ENCODE measurements around the gene JPH4. TPM values are rescaled to one million over a fixed set of nuclear protein-coding genes. Genes with fewer than 3 reads are reported as not detected.

Gene JPH4
- total RNA-seq (1 to 10 TPM in 1 of 5 donors, under 1 TPM in 2, not detected in 2; 0.43 to 1.1 (median 0.58) TPM), polyA plus RNA-seq (under 1 TPM; 0.15 to 0.50 (median 0.30) TPM)
- long read RNA-seq, donor 1 = 0 reads
- long read RNA-seq, donor 2 = 0 reads
- long read RNA-seq, donor 3 = 0 reads
- long read RNA-seq, donor 4 = 0 reads
- long read RNA-seq, donor 5, full-length matches to known transcripts = 2 of 2 reads
- long read RNA-seq, donor 5, partial matches to known transcripts = 0 of 2 reads
- long read RNA-seq, donor 5, other reads (novel, unspliced or antisense) = 0 of 2 reads
- long read RNA-seq, donor 6, full-length matches to known transcripts = 1 of 1 reads
- long read RNA-seq, donor 6, partial matches to known transcripts = 0 of 1 reads
- long read RNA-seq, donor 6, other reads (novel, unspliced or antisense) = 0 of 1 reads
- long read RNA-seq, donor 7 = 0 reads
- long read RNA-seq, donor 8, full-length matches to known transcripts = 1 of 1 reads
- long read RNA-seq, donor 8, partial matches to known transcripts = 0 of 1 reads
- long read RNA-seq, donor 8, other reads (novel, unspliced or antisense) = 0 of 1 reads
- long read RNA-seq, donor 9, partial matches to known transcripts = 0 of 1 reads
- long read RNA-seq, donor 9, other reads (novel, unspliced or antisense) = 0 of 1 reads
- long read RNA-seq, donor 10 = 0 reads

- peak; percentile 9 to 78 for DNase-seq
- Histone ChIP-seq H3K4me1 (peaks cover 23 to 30% (median 26%) of the 10 kb centered on the region in 4 donors), H3K36me3 (no peaks in the 10 kb centered on the region), H3K27ac (no peak within 1 kb of the TSS), H3K27me3 (peaks cover 29 to 88% (median 39%) of the 10 kb centered on the region in 3 donors), H3K4me3 (peak within 1 kb of the TSS in 2 of 4 donors; percentile 22 to 42), H3K9me3 (no peaks in the 10 kb centered on the region)
- intact Hi-C loops (cut with DNase I; ENCODE audit: low total_unique reads) = no loop called here
- 23 to 30% (median 27%) methylated on average over 18 of the region's 18 CpGs for WGBS, 5 donors
- TF ChIP-seq POLR2A (IDR thresholded peaks at IDR 0.05) = no peak
- no peak for TF ChIP-seq EP300 (IDR thresholded peaks at IDR 0.05)
- no peak for TF ChIP-seq CTCF (IDR thresholded peaks at IDR 0.05)
- no peak for TF ChIP-seq POLR2AphosphoS5 (IDR thresholded peaks at IDR 0.05)
Measured at GRCh38 chr14:23578560-23579310, at the start of gene JPH4. Gene JPH4, minus strand, starts transcription at chr14:23578790. Its CDS starts 1,337 bp downstream, at chr14:23577453.

- H3K4me1 ChIP-seq = peaks cover 5 to 18% (median 14%) of the 10 kb centered on the region in 4 donors
- peaks cover 0 to 16% (median 4%) of the 10 kb centered on the region in 4 donors for H3K9me3 ChIP-seq
- intact Hi-C loops (cut with DNase I; ENCODE audit: low total_unique reads) = no loop called here
- H3K27me3 ChIP-seq = no peaks in the 10 kb centered on the region
- H3K36me3 ChIP-seq = no peaks in the 10 kb centered on the region
- no peak for DNase-seq
- WGBS, 5 donors = 79 to 91% (median 82%) methylated on average over 6 of the region's 6 CpGs
- TF ChIP-seq EP300 (IDR thresholded peaks at IDR 0.05) (no peak), POLR2A (IDR thresholded peaks at IDR 0.05) (no peak), POLR2AphosphoS5 (IDR thresholded peaks at IDR 0.05) (no peak), CTCF (IDR thresholded peaks at IDR 0.05) (no peak)
- no peak overlapping the region for H3K27ac ChIP-seq
- H3K4me3 ChIP-seq = no peak overlapping the region
Measured at GRCh38 chr14:23627961-23628360, 49.4 kb upstream of the JPH4 start.

GRCh38 chr14:23626946-23627345 is 48.4 kb upstream of the JPH4 start:
- Histone ChIP-seq H3K27me3 (no peaks in the 10 kb centered on the region), H3K9me3 (peaks cover 0 to 16% (median 4%) of the 10 kb centered on the region in 4 donors), H3K4me3 (no peak overlapping the region), H3K4me1 (peaks cover 5 to 10% (median 8%) of the 10 kb centered on the region in 4 donors), H3K27ac (no peak overlapping the region), H3K36me3 (no peaks in the 10 kb centered on the region)
- DNase-seq = no peak
- no peak for TF ChIP-seq EP300 (IDR thresholded peaks at IDR 0.05)
- no peak for TF ChIP-seq CTCF (IDR thresholded peaks at IDR 0.05)
- TF ChIP-seq POLR2AphosphoS5 (IDR thresholded peaks at IDR 0.05) = no peak
- TF ChIP-seq POLR2A (IDR thresholded peaks at IDR 0.05) = no peak
- intact Hi-C loops (cut with DNase I; ENCODE audit: low total_unique reads) = no loop called here

- no peak for DNase-seq
- Histone ChIP-seq H3K4me1 (peaks cover 0 to 4% (median 2%) of the 10 kb centered on the region in 4 donors), H3K9me3 (peaks cover 0 to 16% (median 4%) of the 10 kb centered on the region in 4 donors), H3K27me3 (no peaks in the 10 kb centered on the region), H3K4me3 (no peak overlapping the region), H3K27ac (no peak overlapping the region), H3K36me3 (no peaks in the 10 kb centered on the region)
- intact Hi-C loops (cut with DNase I; ENCODE audit: low total_unique reads) = no loop called here
- TF ChIP-seq POLR2A (IDR thresholded peaks at IDR 0.05) (no peak), CTCF (IDR thresholded peaks at IDR 0.05) (no peak), EP300 (IDR thresholded peaks at IDR 0.05) (no peak), POLR2AphosphoS5 (IDR thresholded peaks at IDR 0.05) (no peak)
- 90 to 96% (median 92%) methylated on average over 3 of the region's 3 CpGs for WGBS, 5 donors
Measured at GRCh38 chr14:23624830-23625404, 46.3 kb upstream of the JPH4 start.

Measured in stomach (tissue), 19 donors.